SK-N-SH (cell line): Measurements from ENCODE around the gene BCL2L11. TPM values are rescaled to one million over a fixed set of nuclear protein-coding genes. Genes with fewer than 3 reads are reported as not detected.

Experiments
- CTCF ChIA-PET: fragments of 300-600, 350-600 bp; formaldehyde crosslinking; extraction: SDS; loops from one replicate; lab custom pipeline; 2021; lab: Yijun Ruan, JAX
- POLR2A ChIA-PET: fragments of 350-600 bp; sonication (Branson Sonifier 250); formaldehyde crosslinking; extraction: SDS; loops from one replicate; lab custom pipeline; 2020; ENCODE audit warnings: antibody characterized with exemption, inconsistent platforms; lab: Yijun Ruan, JAX
- DNase-seq: peaks from one replicate; pipeline ENCODE4 v3.0.0; 2012
- H2AFZ ChIP-seq: fragments of 200-600 bp; sonication (generic); 2 replicates; pipeline ENCODE4 v1.8.1; 2016; ENCODE audit warnings: antibody characterized with exemption, mild to moderate bottlenecking, low read depth
- H3F3A ChIP-seq: fragments of 200-600 bp; sonication (generic); replicated peaks from 2 replicates; pipeline ENCODE3; 2016; ENCODE audit warnings: antibody characterized with exemption, mild to moderate bottlenecking; ENCODE audit not compliant: insufficient read depth
- H3K27ac ChIP-seq, 2 experiments: fragments of 200-500 bp in 1 of 2; fragments of 200-600 bp in 1 of 2; sonication (Bioruptor generic) in 1 of 2; sonication (generic), shearing (Covaris generic) in 1 of 2; 2 replicates each; pipeline versions ENCODE4 v1.5.1 to v1.6.1; 2014 to 2016; ENCODE audit warnings: low read depth in 2 of 2, inconsistent platforms in 1 of 2, low read length in 1 of 2, mild to moderate bottlenecking in 1 of 2, mixed read lengths in 1 of 2
- H3K27me3 ChIP-seq: fragments of 200-600 bp; sonication (generic), shearing (Covaris generic); 2 replicates; pipeline ENCODE4 v1.6.1; 2016; ENCODE audit warnings: mixed run types; ENCODE audit not compliant: insufficient read depth
- H3K36me3 ChIP-seq, 2 experiments: fragments of 200-500 bp in 1 of 2; fragments of 200-600 bp in 1 of 2; sonication (Bioruptor generic) in 1 of 2; sonication (generic) in 1 of 2; replicated peaks in 1 of 2; 2 replicates each; pipeline versions ENCODE3 to v1.5.1; 2014 to 2016; ENCODE audit warnings: low read length in 1 of 2, mild to moderate bottlenecking in 1 of 2; ENCODE audit not compliant: insufficient read depth in 2 of 2, control insufficient read depth in 1 of 2
- H3K4me1 ChIP-seq, 2 experiments: fragments of 200-500 bp in 1 of 2; fragments of 200-600 bp in 1 of 2; sonication (Bioruptor generic) in 1 of 2; sonication (generic), shearing (Covaris generic) in 1 of 2; 2 replicates each; pipeline versions ENCODE4 v1.5.1 to v1.6.1; 2014 to 2016; ENCODE audit warnings: low read depth in 1 of 2, low read length in 1 of 2, mixed run types in 1 of 2; ENCODE audit not compliant: insufficient read depth in 2 of 2, control insufficient read depth in 1 of 2
- H3K4me2 ChIP-seq: fragments of 200-600 bp; sonication (generic), shearing (Covaris generic); 2 replicates; pipeline ENCODE4 v1.6.1; 2017; ENCODE audit warnings: mixed run types
- H3K4me3 ChIP-seq, 2 experiments: fragments of 200-500 bp in 1 of 2; fragments of 200-600 bp in 1 of 2; sonication (Bioruptor generic) in 1 of 2; sonication (generic), shearing (Covaris generic) in 1 of 2; 2 replicates each; pipeline versions ENCODE4 v1.5.1 to v1.8.1; 2014 to 2016; ENCODE audit warnings: low read depth in 2 of 2, inconsistent platforms in 1 of 2, low read length in 1 of 2, mild to moderate bottlenecking in 1 of 2, mixed read lengths in 1 of 2, moderate library complexity in 1 of 2
- H3K79me2 ChIP-seq: fragments of 200-600 bp; sonication (generic); 2 replicates; pipeline ENCODE4 v1.8.1; 2017; ENCODE audit warnings: mild to moderate bottlenecking; ENCODE audit not compliant: insufficient read depth
- H3K9ac ChIP-seq: fragments of 200-600 bp; sonication (generic); 2 replicates; pipeline ENCODE4 v1.6.1; 2017; ENCODE audit warnings: mixed run types
- H3K9me2 ChIP-seq: fragments of 200-600 bp; sonication (generic); 2 replicates; pipeline ENCODE4 v1.6.1; 2017; ENCODE audit warnings: mixed run types
- H3K9me3 ChIP-seq: fragments of 200-600 bp; sonication (generic); 2 replicates; pipeline ENCODE4 v1.6.1; 2017; ENCODE audit warnings: mixed run types, mild to moderate bottlenecking, moderate library complexity
- H4K20me1 ChIP-seq: fragments of 200-600 bp; sonication (generic); 2 replicates; pipeline ENCODE4 v1.6.1; 2017; ENCODE audit warnings: mild to moderate bottlenecking, mixed run types; ENCODE audit not compliant: insufficient read depth
- CHD2 ChIP-seq: fragments of 150-350 bp; IDR thresholded peaks from 2 replicates; pipeline ENCODE4 v1.6.1; 2018; ENCODE audit warnings: low read length; ENCODE audit not compliant: partially characterized antibody
- EZH2phosphoT487 ChIP-seq: fragments of 200-600 bp; sonication (generic); IDR thresholded peaks from 2 replicates; pipeline ENCODE4 v1.6.1; 2017; ENCODE audit warnings: low read depth, mixed run types, mild to moderate bottlenecking, antibody characterized with exemption, moderate library complexity, borderline replicate concordance
- FOSL2 ChIP-seq: IDR thresholded peaks from 2 replicates; pipeline ENCODE4 v1.4.0; 2012; ENCODE audit warnings: low read depth, mild to moderate bottlenecking, moderate library complexity, borderline replicate concordance
- FOXM1 ChIP-seq: IDR thresholded peaks from 2 replicates; pipeline ENCODE4 v1.4.0; 2012; ENCODE audit warnings: low read depth, mild to moderate bottlenecking
- GABPA ChIP-seq: IDR thresholded peaks from 2 replicates; pipeline ENCODE4 v1.4.0; 2012; ENCODE audit warnings: low read depth, mild to moderate bottlenecking
- JUND ChIP-seq: IDR thresholded peaks from 2 replicates; pipeline ENCODE4 v1.4.0; 2012
- MEF2A ChIP-seq: IDR thresholded peaks from 2 replicates; pipeline ENCODE4 v1.4.0; 2012; ENCODE audit warnings: low read depth, borderline replicate concordance
- MXI1 ChIP-seq: IDR thresholded peaks from 2 replicates; pipeline ENCODE4 v1.6.1; 2012; ENCODE audit warnings: mild to moderate bottlenecking, low read depth, low read length, improper control_type of control experiment
- RAD21 ChIP-seq: IDR thresholded peaks from 2 replicates; pipeline ENCODE4 v1.6.1; 2012; ENCODE audit warnings: mild to moderate bottlenecking, low read length
- RCOR1 ChIP-seq: fragments of 150-350 bp; IDR thresholded peaks from 2 replicates; pipeline ENCODE4 v1.6.1; 2017; ENCODE audit warnings: antibody characterized with exemption, low read length
- RXRA ChIP-seq: IDR thresholded peaks from 2 replicates; pipeline ENCODE4 v1.4.0; 2012; ENCODE audit warnings: low read depth, mild to moderate bottlenecking, borderline replicate concordance
- TAF1 ChIP-seq: IDR thresholded peaks from 2 replicates; pipeline ENCODE4 v1.6.1; 2012; ENCODE audit warnings: low read depth, mild to moderate bottlenecking, low read length, moderate library complexity, borderline replicate concordance
- TCF12 ChIP-seq: IDR thresholded peaks from 2 replicates; pipeline ENCODE4 v1.4.0; 2012
- TEAD4 ChIP-seq: IDR thresholded peaks from 2 replicates; pipeline ENCODE4 v1.4.0; 2012; ENCODE audit warnings: mild to moderate bottlenecking, borderline replicate concordance; ENCODE audit not compliant: insufficient read depth
- WGBS: methylation state at CpG from one replicate; pipeline ENCODE4 v1.1.6; 2017; ENCODE audit warnings: low lambda C conversion rate; 5-methylcytosine and 5-hydroxymethylcytosine counted together
- polyA plus RNA-seq, 3 experiments: library from polyadenylated mRNA; depleted of rRNA; stranded (reverse); fragments of >200 nt; gene quantifications; 2 replicates each; pipeline ENCODE4 v1.2.3, GENCODE V29; 2012
- TF ChIP-seq, protein P1 (sequence below): IDR thresholded peaks from 2 replicates; pipeline ENCODE4; 2012
- TF ChIP-seq, protein P2 (sequence below): IDR thresholded peaks from 2 replicates; pipeline ENCODE4 v1.4.0; 2012; ENCODE audit warnings: low read depth
- TF ChIP-seq, protein P3 (sequence below): IDR thresholded peaks from 2 replicates; pipeline ENCODE4 v1.4.0; 2012; ENCODE audit warnings: low read depth, borderline replicate concordance
- TF ChIP-seq, protein P4 (sequence below): IDR thresholded peaks from 2 replicates; pipeline ENCODE4 v1.4.0; 2012; ENCODE audit warnings: low read depth, borderline replicate concordance

BCL2L11 gene
- polyA plus RNA-seq, 1 of the 3 experiments (the other 2 are of a cell fraction) = 3.3 TPM

DNA sequence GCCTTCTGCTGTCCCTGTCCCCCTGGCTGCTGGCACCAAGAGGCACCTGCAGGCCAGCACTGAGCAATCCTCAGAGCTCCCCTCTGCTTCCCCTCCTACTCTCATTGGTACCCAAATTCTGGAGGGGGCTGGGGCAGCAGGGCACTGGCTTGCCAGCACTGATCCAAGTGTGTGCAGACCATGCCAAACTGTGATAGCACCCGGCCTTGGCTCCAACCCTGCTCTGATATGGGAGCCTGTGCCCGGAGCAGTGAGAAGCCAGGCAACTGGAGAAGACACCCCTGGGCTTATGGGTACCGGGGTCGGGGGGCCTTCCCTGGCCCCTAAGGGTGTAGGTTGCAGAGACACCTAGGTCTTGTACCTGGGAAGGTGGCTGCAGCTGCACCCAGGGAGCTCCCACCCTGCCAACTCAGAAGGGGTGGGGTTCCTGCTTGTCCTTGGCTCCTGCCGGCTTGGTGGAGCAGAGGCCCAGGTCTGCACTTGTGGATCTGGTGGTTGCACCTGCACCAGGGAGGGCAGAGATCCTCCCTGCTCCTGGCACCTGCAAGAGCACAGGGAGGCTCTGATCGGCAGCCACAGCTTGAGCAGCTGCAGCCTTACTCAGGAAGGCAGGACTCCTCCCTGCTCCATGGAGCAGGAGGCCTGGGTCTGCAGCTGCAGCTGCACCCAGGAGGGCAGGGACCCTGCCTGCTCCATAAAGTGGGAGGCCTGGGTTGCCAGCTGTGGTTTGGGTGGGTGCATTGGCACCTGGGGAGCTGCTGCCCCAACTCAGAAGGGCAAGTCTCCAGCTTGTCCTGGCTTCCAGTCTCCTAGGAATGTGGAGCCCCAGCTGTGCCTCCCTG, 96.3 kb downstream of the BCL2L11 start:
- no peak for TF ChIP-seq FOSL2
- TF ChIP-seq TCF12 = no peak
- no peak for TF ChIP-seq MEF2A
- no peak for TF ChIP-seq GABPA
- TF ChIP-seq MXI1 = no peak
- no peak for TF ChIP-seq TEAD4
- TF ChIP-seq, protein P1, sequence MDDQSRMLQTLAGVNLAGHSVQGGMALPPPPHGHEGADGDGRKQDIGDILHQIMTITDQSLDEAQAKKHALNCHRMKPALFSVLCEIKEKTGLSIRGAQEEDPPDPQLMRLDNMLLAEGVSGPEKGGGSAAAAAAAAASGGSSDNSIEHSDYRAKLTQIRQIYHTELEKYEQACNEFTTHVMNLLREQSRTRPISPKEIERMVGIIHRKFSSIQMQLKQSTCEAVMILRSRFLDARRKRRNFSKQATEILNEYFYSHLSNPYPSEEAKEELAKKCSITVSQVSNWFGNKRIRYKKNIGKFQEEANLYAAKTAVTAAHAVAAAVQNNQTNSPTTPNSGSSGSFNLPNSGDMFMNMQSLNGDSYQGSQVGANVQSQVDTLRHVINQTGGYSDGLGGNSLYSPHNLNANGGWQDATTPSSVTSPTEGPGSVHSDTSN = no peak
- TF ChIP-seq, protein P2, sequence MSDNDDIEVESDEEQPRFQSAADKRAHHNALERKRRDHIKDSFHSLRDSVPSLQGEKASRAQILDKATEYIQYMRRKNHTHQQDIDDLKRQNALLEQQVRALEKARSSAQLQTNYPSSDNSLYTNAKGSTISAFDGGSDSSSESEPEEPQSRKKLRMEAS = no peak
- no peak for TF ChIP-seq RXRA
- TF ChIP-seq FOXM1 = no peak
- no peak for TF ChIP-seq EZH2phosphoT487
- no peak for TF ChIP-seq RCOR1
- TF ChIP-seq CHD2 = no peak
- no peak for TF ChIP-seq RAD21
- TF ChIP-seq TAF1 = no peak
- TF ChIP-seq, protein P3, sequence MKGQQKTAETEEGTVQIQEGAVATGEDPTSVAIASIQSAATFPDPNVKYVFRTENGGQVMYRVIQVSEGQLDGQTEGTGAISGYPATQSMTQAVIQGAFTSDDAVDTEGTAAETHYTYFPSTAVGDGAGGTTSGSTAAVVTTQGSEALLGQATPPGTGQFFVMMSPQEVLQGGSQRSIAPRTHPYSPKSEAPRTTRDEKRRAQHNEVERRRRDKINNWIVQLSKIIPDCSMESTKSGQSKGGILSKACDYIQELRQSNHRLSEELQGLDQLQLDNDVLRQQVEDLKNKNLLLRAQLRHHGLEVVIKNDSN = no peak
- no peak for TF ChIP-seq JUND
- TF ChIP-seq, protein P4, sequence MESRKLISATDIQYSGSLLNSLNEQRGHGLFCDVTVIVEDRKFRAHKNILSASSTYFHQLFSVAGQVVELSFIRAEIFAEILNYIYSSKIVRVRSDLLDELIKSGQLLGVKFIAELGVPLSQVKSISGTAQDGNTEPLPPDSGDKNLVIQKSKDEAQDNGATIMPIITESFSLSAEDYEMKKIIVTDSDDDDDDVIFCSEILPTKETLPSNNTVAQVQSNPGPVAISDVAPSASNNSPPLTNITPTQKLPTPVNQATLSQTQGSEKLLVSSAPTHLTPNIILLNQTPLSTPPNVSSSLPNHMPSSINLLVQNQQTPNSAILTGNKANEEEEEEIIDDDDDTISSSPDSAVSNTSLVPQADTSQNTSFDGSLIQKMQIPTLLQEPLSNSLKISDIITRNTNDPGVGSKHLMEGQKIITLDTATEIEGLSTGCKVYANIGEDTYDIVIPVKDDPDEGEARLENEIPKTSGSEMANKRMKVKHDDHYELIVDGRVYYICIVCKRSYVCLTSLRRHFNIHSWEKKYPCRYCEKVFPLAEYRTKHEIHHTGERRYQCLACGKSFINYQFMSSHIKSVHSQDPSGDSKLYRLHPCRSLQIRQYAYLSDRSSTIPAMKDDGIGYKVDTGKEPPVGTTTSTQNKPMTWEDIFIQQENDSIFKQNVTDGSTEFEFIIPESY = no peak
- H3K27ac ChIP-seq = no peak overlapping the region
- H3F3A ChIP-seq = peaks cover 3% of the 10 kb centered on the region
- no peaks in the 10 kb centered on the region; the same call in 1 of the 2 replicates for H3K79me2 ChIP-seq
- WGBS = 94% methylated on average over 2 of the region's 6 CpGs
- no peaks in the 10 kb centered on the region for H3K4me1 ChIP-seq
- no peaks in the 10 kb centered on the region for H4K20me1 ChIP-seq
- H3K27me3 ChIP-seq = no peaks in the 10 kb centered on the region
- no peak overlapping the region for H2AFZ ChIP-seq
- H3K4me2 ChIP-seq = no peak overlapping the region
- no peak overlapping the region for H3K4me3 ChIP-seq
- peaks cover 25% of the 10 kb centered on the region for H3K9me3 ChIP-seq
- DNase-seq = no peak
- H3K9me2 ChIP-seq = no peaks in the 10 kb centered on the region
- ChIA-PET POLR2A (no interaction called here), CTCF (no interaction called here)
- peaks cover 0 to 34% of the 10 kb centered on the region in 2 experiments for H3K36me3 ChIP-seq
- no peak overlapping the region for H3K9ac ChIP-seq
